DMS 273 treated with DMSO at 0.1 percent for 48 hours (cell line): ENCODE data around the gene ZNRF3.
"Not testable (repeated sequence)": the region's sequence is repeated elsewhere in the genome, so short reads cannot be mapped to it uniquely, and the experiment has no call there.

Source experiments
- DNase-seq: peaks from one replicate; lab custom pipeline; 2025; lab: John Stamatoyannopoulos, UW

The ZNRF3 gene

DNA sequence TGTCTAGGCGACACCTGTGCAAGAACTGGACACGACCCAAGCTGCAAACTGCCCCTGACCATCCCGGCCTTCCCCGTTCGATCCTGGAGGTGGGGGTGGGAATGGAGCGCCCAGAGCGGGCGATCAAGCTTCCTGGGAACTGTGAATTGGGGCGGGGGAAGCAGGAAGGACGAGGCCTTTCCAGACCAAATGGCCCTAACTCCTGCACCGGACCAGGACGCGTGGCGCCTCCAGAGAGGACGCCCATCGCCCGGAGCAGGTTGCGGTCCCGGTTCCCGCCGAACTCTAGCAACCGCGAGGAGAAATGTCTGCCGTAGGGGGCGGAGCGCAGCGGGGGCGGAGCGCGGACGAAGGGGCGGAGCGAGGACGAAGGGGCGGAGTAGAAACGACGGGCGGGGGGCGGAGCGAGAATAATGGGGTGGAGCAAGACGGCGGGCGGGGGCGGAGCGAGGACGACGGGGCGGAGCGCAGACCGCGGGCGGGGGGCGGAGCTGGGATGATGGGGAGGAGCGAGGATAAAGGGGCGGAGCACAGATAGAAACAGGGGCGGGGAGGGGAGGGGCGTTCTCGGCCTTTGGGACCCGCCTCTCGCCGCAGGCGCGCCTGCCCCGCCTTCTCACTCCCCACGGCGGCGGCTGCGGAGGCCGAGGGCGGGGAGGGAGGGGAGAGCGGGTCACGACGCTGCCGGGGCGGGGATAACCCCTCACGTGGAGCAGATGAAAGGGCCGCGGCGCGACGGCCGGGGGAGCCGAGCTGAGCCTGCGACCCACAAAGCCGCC is at the start of gene ZNRF3:
Gene ZNRF3 (plus strand): TSS at position 695 of the 779 bp plus-strand sequence. CDS start 195 bp downstream, outside the sequence.
- DNase-seq = peak; percentile 42

DNA sequence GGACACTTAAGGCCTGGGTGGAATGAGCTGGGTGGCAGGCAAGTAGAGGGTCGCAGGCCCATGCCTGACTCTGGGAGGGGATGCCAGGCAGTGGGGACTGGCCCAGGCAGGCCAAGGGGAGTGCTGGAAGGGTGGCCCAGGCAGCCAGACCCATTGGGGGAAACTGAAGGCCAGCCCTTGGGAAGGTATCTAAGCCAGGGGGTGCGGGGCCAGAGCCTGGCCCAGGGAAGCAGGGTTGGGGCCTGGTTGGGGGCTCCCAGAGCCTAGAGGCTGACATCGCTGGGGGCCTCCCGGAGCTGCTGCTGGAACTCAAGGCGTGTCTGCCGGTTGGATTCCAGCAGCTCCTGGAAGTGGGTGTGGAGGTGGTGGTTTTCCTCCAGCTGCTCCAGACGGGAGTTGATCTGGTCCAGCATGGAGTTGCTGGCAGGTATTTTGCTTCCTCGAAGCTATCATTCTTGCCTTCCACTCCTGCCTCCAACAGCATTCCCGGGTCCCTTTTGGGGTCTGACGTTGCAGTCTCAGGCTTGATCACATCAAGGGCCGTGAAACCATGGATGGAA is 47.7 kb upstream of the ZNRF3 start:
- DNase-seq = no peak

DNA sequence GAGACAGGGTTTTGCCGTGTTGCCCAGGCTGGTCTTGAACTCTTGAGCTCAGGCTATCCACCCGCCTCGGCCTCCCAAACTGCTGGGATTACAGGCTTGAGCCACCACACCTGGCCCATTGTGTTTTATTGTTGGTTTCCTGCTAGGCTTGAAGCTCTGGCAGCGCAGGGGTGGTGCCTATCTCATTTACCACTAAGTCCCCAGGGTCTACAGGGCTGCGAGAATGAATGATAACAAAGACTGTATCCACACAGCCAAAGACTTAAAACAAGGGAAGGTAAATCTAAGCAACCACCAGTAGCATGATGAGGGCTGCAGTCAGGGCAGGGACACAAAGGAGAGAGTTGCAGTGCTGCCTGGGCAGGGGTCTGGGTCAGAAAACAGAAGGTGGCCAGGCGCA is 45.7 kb upstream of the ZNRF3 start:
- DNase-seq = no peak

DNA sequence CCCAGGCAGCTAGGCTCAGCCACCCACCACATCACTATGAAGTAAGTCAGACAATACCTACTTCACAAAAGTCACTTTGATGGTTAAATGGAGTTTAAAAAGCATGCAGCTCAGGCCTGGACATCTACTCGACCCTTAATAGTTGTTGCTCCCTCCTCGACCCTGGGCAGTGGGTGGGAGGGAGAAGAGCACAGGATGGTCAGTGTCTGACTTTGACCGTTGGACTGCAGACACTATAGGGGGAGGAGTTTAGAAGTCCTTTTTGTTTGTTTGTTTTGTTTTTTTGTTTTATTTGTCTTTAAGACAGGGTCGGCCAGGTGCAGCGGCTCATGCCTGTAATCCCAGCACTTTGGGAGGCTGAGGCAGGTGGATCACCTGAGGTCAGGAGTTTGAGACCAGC is 44.4 kb upstream of the ZNRF3 start:
- no peak for DNase-seq

DNA sequence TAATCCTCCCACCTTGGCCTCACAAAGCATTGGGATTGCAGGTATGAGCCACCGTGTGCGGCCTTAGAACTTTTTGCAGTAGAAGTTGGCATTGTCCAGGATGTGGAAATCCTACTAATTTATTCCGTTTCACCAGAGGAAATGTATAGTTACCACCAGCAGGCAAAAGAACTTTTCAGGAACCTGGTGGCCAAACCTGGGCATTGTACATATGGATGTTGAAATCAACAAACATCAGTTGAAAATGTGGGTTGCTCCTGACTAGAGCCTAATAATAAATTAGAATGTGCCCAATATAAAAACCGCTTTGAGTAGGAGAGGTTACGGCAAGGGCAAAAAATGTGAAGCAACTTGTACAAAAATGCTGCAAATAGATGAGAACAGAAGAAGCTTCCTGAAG is 42.3 kb upstream of the ZNRF3 start:
- DNase-seq = no peak

DNA sequence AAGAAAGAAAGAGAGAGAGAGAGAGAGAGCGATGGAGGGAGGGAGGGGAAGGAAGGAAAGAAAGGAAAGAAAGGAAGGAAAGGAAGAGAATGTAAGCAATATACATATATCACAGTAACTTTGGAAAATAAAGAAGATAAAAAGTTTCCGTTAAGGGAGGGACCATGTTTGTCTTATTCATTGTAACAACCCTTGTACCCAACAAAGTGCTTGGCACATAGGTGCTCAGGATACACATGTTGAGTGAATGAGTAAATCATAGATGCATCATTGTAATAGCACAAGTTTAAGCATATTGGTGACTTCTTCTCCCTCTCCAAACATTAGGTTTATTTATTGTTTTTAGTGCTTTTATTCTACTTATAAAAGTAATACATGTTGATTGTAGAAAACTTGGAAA is 39.7 kb upstream of the ZNRF3 start:
- no peak for DNase-seq

DNA sequence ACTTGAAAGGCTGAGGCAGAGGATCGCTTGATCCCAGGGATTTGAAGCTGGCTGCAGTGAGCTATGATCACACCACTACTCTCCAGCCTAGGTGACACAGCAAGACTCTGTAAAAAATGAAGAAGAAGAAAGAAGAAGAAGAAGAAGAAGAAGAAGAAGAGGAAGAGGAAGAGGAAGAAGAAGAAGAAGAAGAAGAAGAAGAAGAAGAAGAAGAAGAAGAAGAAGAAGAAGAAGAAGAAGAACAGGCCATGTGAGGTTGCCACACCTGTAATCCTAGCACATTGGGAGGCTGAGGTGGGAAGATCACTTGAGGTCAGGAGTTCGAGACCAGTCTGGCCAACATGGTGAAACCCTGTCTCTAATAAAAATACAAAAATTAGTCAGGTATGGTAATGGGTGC is 39.1 kb upstream of the ZNRF3 start:
- not testable (repeated sequence) for DNase-seq

DNA sequence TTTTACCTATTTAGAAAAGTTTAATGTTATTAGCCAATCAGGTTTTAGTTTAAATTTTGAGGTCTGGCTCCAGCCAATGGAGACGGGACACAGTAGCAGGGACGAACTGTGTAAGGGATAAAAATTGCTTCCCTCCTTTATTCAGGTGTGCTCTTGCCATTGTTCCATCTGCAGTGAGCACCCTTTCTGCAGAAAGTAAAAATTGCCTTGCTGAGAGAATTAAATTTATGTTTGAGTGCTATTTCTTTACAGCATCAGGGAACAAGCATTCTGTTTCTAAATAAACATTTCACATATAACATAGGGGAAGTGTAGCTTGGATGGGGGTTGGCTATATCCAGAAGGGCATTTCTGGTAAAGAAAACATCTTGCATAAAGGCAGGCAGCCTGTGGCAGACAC is 36.4 kb upstream of the ZNRF3 start:
- DNase-seq = no peak

DNA sequence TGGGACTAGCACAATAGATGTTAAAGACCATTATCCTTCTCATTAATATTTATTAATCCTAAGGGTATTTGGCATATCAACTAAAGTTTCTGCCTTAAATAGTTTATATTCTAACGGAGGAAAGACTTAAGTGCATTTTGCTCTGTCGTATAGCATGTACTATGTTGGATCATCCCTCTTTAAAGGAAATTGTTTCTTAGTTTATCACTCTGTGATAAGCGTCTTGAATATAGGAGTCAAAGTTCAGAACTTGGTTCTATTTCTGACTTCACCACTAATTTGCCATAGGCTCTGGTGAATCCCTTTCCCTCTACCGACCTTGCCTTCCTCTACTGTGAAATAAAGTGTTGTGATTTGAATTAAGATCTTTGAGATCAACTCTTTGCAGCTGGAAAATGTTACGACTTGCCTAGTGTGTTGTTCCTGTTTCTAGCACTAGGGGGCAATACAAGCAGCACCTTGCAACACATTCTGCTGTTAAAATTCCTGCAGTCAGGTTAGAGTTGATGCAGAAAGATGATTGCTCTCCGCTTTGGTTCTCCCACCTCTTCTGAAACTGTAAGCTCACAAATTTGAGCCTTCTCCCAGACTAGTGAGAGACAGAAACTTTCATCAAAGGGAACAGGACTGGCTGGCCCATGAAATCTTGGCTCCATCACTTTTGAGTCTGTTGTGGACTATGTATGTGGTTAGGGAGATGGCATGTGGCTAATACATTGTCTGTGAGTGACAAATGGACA is 27.8 kb upstream of the ZNRF3 start:
- peak; percentile 5 for DNase-seq

DNA sequence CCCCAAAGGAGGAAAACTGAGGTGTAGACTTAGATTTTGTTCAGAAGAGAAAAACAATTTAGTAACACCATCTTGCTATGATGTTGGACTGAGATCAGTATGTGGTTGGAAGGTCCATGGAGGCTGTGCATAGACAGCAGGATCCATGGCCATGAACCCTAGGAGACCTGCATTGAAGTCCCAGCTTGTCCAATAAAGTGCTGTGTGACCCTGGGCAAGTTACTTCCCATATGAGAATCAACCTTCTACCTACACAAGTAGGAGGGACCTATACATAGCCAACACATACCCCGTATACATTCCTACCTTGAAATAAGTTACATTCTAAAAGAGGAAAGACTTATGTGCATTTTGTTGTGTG is 27.3 kb upstream of the ZNRF3 start:
- no peak for DNase-seq

DNA sequence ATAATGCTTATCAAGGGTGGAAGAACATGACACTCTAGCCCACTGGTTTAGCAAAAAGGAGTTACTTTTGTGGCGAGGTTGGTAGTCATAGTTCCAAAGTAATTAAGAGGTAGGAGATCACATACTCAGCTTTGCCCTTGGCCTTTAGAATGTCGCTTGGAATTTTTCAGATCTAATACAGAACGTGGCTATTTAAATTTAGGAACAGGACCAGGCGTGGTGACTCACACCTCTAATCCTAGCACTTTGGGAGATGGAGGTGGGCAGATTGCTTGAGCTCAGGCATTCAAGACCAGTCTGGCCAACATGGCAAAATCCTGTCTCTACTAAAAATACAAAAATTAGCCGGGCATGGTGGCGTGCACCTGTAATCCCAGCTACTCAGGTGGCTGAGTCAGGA is 26.1 kb upstream of the ZNRF3 start:
- DNase-seq = no peak

DNA sequence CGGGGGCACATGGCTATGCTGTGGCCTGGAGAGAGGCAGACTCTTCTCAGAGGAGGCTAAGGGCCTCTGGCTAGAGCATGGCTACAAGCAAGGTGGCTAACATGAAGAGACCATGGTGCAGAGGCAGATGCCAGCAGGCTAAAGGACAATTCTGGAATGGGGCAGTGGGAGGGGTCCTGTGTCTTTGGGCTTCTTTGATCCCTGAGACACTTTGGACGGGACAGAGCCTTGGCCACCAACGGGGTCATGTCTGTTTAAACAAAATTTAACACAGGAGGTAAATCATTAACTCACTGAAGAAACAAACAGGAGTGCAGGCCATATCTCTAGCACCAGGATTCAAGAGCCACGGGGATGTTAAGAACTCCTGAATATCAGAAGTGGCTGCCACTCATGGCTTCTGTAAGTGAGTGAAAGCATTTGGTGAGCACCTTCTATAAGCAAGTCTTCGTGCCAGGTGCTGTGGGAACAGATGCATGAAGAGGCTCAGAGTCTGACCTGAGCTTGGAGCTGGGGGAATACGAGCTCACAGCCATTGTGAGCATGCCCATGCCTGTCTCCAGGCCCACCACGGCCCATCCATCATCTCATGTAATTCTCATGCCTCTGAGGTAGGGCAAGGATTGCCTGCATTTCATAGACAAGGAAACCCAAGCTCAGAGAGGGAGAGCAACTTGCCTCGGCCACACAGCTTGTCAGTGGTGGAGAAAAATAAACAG is 18.3 kb upstream of the ZNRF3 start:
- no peak for DNase-seq

DNA sequence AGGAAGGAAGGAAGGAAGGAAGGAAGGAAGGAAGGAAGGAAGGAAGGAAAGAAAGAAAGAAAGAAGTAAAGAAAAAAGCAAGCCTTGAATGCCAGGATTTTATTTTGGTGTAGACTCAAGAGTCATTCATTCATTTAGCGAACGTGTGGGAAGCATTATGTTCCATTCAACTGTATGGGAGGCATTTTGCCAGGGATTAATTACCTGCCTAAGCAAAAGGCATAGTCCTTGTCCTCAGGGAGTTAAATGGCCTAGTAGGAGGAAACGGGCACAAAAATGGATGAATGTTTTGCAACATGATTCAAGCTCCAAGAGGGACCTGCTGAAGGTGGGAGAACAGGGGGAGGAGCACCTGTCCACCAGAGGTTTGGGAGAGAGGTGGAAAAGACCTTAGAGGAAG is 16.2 kb upstream of the ZNRF3 start:
- DNase-seq = no peak

DNA sequence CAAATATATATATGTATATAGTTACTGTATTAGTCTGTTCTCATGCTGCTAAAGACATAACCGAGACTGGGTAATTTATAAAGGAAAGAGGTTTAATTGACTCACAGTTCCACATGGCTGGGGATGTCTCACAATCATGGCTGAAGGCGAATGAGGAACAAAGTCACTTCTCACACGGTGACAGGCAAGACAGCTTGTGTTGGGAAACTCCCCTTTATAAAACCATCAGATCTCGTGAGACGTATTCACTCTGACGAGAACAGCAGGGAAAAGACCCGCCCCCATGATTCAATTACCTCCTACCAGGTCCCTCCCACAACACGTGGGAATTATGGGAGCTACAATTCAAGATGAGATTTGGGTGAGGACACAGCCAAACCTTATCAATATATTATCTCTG is 15.0 kb upstream of the ZNRF3 start:
- not testable (repeated sequence) for DNase-seq

DNA sequence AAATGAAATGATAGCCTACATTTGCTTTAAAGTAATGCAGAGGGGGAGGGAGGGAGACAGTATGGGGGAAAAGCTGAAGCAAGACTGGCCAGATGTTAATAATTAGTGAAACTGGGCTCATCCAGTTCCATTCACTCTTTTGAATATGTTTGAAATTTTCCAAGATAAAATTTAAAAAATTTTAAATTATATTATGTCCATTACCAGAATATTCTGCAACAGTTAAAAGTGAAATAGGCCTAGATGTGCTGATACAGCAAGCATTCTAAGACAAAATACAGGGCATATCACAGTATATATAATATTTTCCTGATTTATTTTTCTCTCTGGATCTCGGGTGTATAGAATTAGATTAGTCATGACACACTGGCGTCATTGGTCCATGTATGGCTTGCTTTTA is 13.6 kb upstream of the ZNRF3 start:
- DNase-seq = no peak

DNA sequence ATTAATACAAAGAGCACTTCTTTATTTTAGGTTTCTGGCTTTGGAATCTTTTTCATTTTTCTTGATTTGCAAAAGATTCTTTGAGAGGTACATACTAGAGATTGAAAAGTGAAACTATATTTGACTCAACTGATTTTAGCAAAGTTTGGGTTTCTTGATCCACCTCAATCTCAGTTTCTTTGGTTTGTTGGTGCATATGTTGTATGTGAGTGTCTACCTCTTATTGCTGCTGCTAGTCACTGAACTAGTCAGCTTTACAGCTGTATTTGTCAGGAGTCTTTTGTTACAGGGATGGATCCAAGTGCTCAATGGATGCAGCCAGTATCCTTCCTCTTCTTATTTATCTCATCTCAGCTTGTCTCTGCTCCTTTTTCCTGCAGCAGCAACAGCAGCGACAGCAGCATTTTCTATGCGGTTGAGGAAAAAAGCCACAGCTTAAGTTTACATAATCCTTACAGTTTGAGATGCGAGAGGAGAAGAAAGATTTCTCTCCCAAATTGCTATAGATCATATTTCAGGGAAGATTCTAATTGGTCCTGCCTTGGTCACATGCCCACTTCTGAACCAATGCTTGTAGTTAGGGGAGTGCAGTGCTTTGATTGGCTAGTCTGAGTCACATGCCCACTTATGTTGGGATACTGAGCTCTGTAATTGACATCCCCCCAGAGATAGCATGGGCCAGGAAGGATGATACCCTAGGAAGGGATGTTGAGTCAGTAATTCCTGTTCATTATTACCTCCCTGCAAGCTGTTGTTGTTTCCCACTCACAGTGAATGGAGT is 10.0 kb upstream of the ZNRF3 start:
- DNase-seq = no peak

DNA sequence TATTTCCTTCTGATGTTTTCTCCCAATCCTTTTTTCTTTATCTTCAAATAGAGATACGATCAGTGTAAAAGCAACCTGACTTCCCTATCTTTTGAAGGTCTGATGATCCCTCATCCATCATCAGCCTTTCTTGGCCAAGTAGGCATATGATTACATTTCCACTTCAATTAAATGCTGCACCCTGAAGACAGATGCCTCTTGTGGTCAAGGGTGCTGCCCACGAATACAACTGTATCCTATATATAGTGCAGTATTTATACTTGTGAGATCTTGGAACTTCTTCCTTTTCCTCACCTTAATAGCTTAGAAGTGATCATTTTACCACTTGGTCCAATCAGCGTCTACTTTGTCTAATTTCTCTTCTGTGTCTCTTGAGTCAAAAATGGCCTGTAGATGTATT is 9.3 kb upstream of the ZNRF3 start:
- DNase-seq = no peak

DNA sequence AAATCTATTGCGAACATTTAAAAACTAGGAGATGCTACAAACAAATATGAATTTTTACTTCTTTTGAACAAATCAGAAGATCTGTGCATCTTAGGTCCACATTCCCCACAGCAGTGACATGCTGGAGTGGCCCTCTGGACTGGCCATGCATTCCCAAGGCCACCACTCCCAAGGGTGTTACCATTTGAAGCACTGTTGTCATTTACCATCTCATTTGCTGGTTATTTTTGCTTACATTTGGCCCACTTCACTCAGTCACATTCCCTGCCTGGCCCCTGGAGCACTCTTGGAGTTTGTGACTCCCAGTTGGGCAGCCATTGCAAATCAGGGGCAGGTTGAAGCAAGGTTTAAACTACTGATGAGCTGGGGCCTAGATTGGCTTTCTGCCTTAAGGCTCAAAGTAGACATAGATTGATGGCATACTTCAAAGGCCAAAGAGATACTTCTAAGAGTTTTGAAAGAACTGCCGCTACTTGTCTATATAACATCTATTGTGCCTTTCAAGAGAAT is 8.5 kb upstream of the ZNRF3 start:
- DNase-seq = no peak

DNA sequence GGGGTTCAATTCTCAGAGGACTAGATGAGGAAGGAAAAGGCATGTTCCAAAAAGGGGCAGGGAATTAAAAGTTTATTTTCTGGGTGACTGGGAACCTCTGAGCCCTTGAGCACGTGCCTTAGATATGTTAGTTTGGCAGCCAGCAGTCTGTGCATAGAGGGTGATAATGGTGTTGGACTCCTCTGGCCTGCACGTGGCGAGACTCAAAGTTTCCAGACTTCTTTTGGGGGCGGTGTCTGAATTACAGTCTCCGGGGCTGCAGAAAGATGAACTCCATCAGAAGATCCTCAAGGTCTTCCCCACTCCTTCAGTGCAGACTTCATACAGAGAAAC is 861 bp upstream of the ZNRF3 start:
- DNase-seq = no peak

DNA sequence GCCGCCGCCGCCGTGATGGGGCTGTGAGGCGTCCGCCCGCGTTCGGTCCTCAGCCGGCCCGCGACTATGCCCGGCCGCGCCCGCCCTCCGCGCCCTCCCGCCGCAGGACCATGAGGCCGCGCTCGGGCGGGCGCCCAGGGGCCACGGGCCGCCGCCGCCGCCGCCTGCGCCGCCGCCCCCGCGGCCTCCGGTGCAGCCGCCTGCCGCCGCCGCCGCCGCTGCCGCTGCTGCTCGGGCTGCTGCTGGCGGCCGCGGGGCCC is 215 bp downstream of the ZNRF3 start:
- DNase-seq = no peak

DNA sequence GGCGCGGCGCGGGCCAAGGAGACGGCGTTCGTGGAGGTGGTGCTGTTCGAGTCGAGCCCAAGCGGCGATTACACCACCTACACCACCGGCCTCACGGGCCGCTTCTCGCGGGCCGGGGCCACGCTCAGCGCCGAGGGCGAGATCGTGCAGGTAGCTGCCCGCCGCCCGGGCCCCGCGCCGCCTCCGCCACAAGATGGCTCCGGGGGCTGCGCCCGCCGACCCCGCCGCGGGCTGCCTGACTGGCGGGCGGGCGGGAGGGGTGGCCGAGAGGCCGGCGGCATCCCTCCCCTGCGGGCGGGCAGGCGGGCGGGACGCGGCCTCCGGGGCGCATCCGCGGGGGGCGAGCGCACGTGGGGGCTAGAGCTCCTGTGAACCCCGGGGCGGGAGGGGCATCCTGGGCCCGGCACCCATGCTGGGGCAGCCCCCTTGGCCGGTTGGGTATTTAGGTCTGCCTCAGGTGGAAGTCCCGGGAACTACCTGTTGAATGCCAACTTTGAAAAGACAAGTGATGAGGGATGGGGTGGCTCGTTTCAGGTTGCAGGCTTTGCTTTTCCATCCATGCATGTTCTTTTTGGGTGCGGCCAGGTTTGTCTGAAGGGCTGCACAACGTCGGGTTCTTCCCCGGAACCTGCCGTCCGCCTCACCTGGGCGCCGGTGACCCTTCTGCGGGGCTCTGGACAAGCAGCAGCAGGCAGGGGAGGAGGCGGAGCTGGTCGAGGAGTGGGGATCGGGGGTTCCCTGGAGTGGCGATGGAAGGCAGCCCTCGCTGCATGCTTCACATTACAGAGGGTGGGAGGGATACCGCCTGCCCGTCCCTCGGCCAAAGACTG is 760 bp downstream of the ZNRF3 start:
- no peak for DNase-seq
